ENCODE data around the gene GLRX2. TPM values are rescaled to one million over a fixed set of nuclear protein-coding genes. Genes with fewer than 3 reads are reported as not detected.
"Not testable (repeated sequence)": the region's sequence is repeated elsewhere in the genome, so short reads cannot be mapped to it uniquely, and the experiment has no call there.

The GLRX2 gene
- total RNA-seq, 1 experiment from 2014 or later = 31.9 TPM

GRCh38 chr1:193118803-193119730 is 13.9 kb upstream of the GLRX2 start:
- H3K9me3 ChIP-seq (ENCODE audit: low read depth, low read length, poor library complexity, severe bottlenecking) = no peaks in the 10 kb centered on the region
- H3K36me3 ChIP-seq (ENCODE audit: insufficient read depth, low read length, poor library complexity, severe bottlenecking) = no peaks in the 10 kb centered on the region
- POLR2A ChIA-PET (ENCODE audit: low non-redundant PET) = no interaction called here
- no peaks in the 10 kb centered on the region for H3K27me3 ChIP-seq (replicated peaks; ENCODE audit: insufficient read depth, low read depth, low read length, poor library complexity)
- no peak for TF ChIP-seq EZH2 (IDR thresholded peaks at IDR 0.05; ENCODE audit: borderline replicate concordance, low read depth, low read length, poor library complexity, severe bottlenecking)
- BruUV-seq (replicated peaks) = no TSS peak
- H3K27ac ChIP-seq (ENCODE audit: low read depth, low read length, poor library complexity, severe bottlenecking) = no peak overlapping the region
- H3K4me3 ChIP-seq (ENCODE audit: low read depth, low read length, poor library complexity, severe bottlenecking) = no peak overlapping the region
- no peak for DNase-seq (ENCODE audit: low spot score)
- CTCF ChIA-PET = no interaction called here
- H3K4me1 ChIP-seq (ENCODE audit: insufficient read depth, low read length, poor library complexity, severe bottlenecking) = peaks cover 9% of the 10 kb centered on the region
- intact Hi-C loops (cut with micrococcal nuclease; ENCODE audit: unreplicated experiment) = no loop called here

GRCh38 chr1:193118194-193118593 is 13.0 kb upstream of the GLRX2 start:
- Histone ChIP-seq H3K27me3 (replicated peaks; ENCODE audit: insufficient read depth, low read depth, low read length, poor library complexity) (no peaks in the 10 kb centered on the region), H3K9me3 (ENCODE audit: low read depth, low read length, poor library complexity, severe bottlenecking) (no peaks in the 10 kb centered on the region), H3K36me3 (ENCODE audit: insufficient read depth, low read length, poor library complexity, severe bottlenecking) (no peaks in the 10 kb centered on the region), H3K27ac (ENCODE audit: low read depth, low read length, poor library complexity, severe bottlenecking) (no peak overlapping the region), H3K4me3 (ENCODE audit: low read depth, low read length, poor library complexity, severe bottlenecking) (no peak overlapping the region), H3K4me1 (ENCODE audit: insufficient read depth, low read length, poor library complexity, severe bottlenecking) (peaks cover 4% of the 10 kb centered on the region)
- TF ChIP-seq EZH2 (IDR thresholded peaks at IDR 0.05; ENCODE audit: borderline replicate concordance, low read depth, low read length, poor library complexity, severe bottlenecking) (no peak), CTCF (conservative IDR thresholded peaks at IDR 0.05; ENCODE audit: low read depth, low read length) (no peak)
- ChIA-PET CTCF (no interaction called here), POLR2A (ENCODE audit: low non-redundant PET) (no interaction called here)
- intact Hi-C loops (cut with micrococcal nuclease; ENCODE audit: unreplicated experiment) = no loop called here
- no peak for DNase-seq (ENCODE audit: low spot score)
- BruUV-seq (replicated peaks) = no TSS peak

GRCh38 chr1:193117167-193117566 is 12.0 kb upstream of the GLRX2 start:
- H3K27me3 ChIP-seq (replicated peaks; ENCODE audit: insufficient read depth, low read depth, low read length, poor library complexity); H3K9me3 ChIP-seq (ENCODE audit: low read depth, low read length, poor library complexity, severe bottlenecking); DNase-seq (ENCODE audit: low spot score); BruUV-seq (replicated peaks); H3K4me1 ChIP-seq (ENCODE audit: insufficient read depth, low read length, poor library complexity, severe bottlenecking); H3K4me3 ChIP-seq (ENCODE audit: low read depth, low read length, poor library complexity, severe bottlenecking); intact Hi-C loops (cut with micrococcal nuclease; ENCODE audit: unreplicated experiment); H3K27ac ChIP-seq (ENCODE audit: low read depth, low read length, poor library complexity, severe bottlenecking); POLR2A ChIA-PET (ENCODE audit: low non-redundant PET); H3K36me3 ChIP-seq (ENCODE audit: insufficient read depth, low read length, poor library complexity, severe bottlenecking): not testable (repeated sequence)
- CTCF ChIA-PET = interaction anchor here (0.6 kb wide), 1 partner anchor 643 kb away, joined by 3 read pairs; no protein-coding TSS in a partner anchor

GRCh38 chr1:193115629-193116227 is 10.5 kb upstream of the GLRX2 start:
- Histone ChIP-seq H3K27ac (ENCODE audit: low read depth, low read length, poor library complexity, severe bottlenecking) (no peak overlapping the region), H3K27me3 (replicated peaks; ENCODE audit: insufficient read depth, low read depth, low read length, poor library complexity) (no peaks in the 10 kb centered on the region), H3K9me3 (ENCODE audit: low read depth, low read length, poor library complexity, severe bottlenecking) (no peaks in the 10 kb centered on the region), H3K36me3 (ENCODE audit: insufficient read depth, low read length, poor library complexity, severe bottlenecking) (no peaks in the 10 kb centered on the region), H3K4me3 (ENCODE audit: low read depth, low read length, poor library complexity, severe bottlenecking) (no peak overlapping the region), H3K4me1 (ENCODE audit: insufficient read depth, low read length, poor library complexity, severe bottlenecking) (peaks cover 12% of the 10 kb centered on the region)
- no peak for TF ChIP-seq EZH2 (IDR thresholded peaks at IDR 0.05; ENCODE audit: borderline replicate concordance, low read depth, low read length, poor library complexity, severe bottlenecking)
- no peak for TF ChIP-seq CTCF (conservative IDR thresholded peaks at IDR 0.05; ENCODE audit: low read depth, low read length)
- no peak for DNase-seq (ENCODE audit: low spot score)
- ChIA-PET POLR2A (ENCODE audit: low non-redundant PET) (no interaction called here), CTCF (no interaction called here)
- intact Hi-C loops (cut with micrococcal nuclease; ENCODE audit: unreplicated experiment) = no loop called here
- no TSS peak for BruUV-seq (replicated peaks)
